HCT116 (cell line): ENCODE measurements around the gene HDHD2. TPM values are rescaled to one million over a fixed set of nuclear protein-coding genes. Genes with fewer than 3 reads are reported as not detected.

Experiments used
- ATAC-seq: fragments of 200-7000 bp; cut with Tn5 transposase; 2 replicates; pipeline ENCODE4 v1.9.1; 2020; ENCODE audit warnings: mild to moderate bottlenecking, moderate library complexity
- BruUV-seq: library from RNA; stranded (reverse); fragments of 400-500 nt; replicated peaks from 2 replicates; lab custom pipeline; 2021; lab: Mats Ljungman, UMichigan
- CTCF ChIA-PET: fragments of 300-600 bp; sonication (Branson Sonifier 250); formaldehyde crosslinking; loops from one replicate; lab custom pipeline; 2021; ENCODE audit warnings: antibody characterized with exemption; lab: Charles Lee
- POLR2A ChIA-PET: fragments of 300-600, 350-600 bp; sonication (Branson Sonifier 250); formaldehyde crosslinking; loops from one replicate; lab custom pipeline; 2021; ENCODE audit warnings: antibody characterized with exemption; lab: Charles Lee
- RAD21 ChIA-PET, 2 experiments: fragments of 300-600 bp; sonication (Branson Sonifier 250); formaldehyde crosslinking; loops; one replicate each; lab custom pipeline; 2023; ENCODE audit warnings: low total read pairs in 2 of 2; ENCODE audit not compliant: uncharacterized antibody in 2 of 2, unreplicated experiment in 2 of 2, low non-redundant PET in 1 of 2; lab: Charles Lee
- DNase-seq: peaks from one replicate; pipeline ENCODE4 v3.0.0-alpha.2; 2010; ENCODE audit warnings: low read depth, low spot score
- H2AFZ ChIP-seq: fragments of 200-600 bp; shearing (Covaris generic), sonication (generic); 2 replicates; pipeline ENCODE4 v1.6.1; 2017; ENCODE audit warnings: low read depth, mixed run types, mixed read lengths, antibody characterized with exemption, low read length; ENCODE audit not compliant: poor library complexity, severe bottlenecking
- H3K27ac ChIP-seq: 2 replicates; pipeline ENCODE4 v1.5.1; 2012; ENCODE audit warnings: low read depth, low read length
- H3K27me3 ChIP-seq: fragments of 200-600 bp; sonication (generic); 2 replicates; pipeline ENCODE4 v1.6.1; 2016; ENCODE audit warnings: mixed run types, low read length, mixed read lengths; ENCODE audit not compliant: insufficient read depth
- H3K36me3 ChIP-seq, 2 experiments: fragments of 200-500 bp in 1 of 2; fragments of 200-600 bp in 1 of 2; sonication (Bioruptor generic) in 1 of 2; sonication (generic) in 1 of 2; 2 replicates each; pipeline versions ENCODE4 v1.5.1 to v1.6.1; 2014 to 2016; ENCODE audit warnings: low read length in 2 of 2, inconsistent platforms in 1 of 2, mixed read lengths in 1 of 2, mixed run types in 1 of 2; ENCODE audit not compliant: insufficient read depth in 2 of 2, control insufficient read depth in 1 of 2
- H3K4me1 ChIP-seq, 2 experiments: fragments of 200-600 bp in 1 of 2; sonication (generic) in 1 of 2; 2 replicates each; pipeline versions ENCODE4 v1.5.1 to v1.6.1; 2012 to 2017; ENCODE audit warnings: low read length in 2 of 2, inconsistent platforms in 1 of 2, mild to moderate bottlenecking in 1 of 2, mixed read lengths in 1 of 2, mixed run types in 1 of 2, moderate library complexity in 1 of 2; ENCODE audit not compliant: insufficient read depth in 2 of 2, control insufficient read depth in 1 of 2
- H3K4me2 ChIP-seq: fragments of 200-600 bp; sonication (generic); 2 replicates; pipeline ENCODE4 v1.6.1; 2017; ENCODE audit warnings: mixed run types, low read length, mixed read lengths
- H3K4me3 ChIP-seq, 2 experiments: fragments of 200-600 bp in 1 of 2; sonication (generic) in 1 of 2; replicated peaks in 1 of 2; 2 replicates each; pipeline ENCODE4 v1.5.1; 2011 to 2016; ENCODE audit warnings: low read length in 2 of 2, control low read depth in 1 of 2, low read depth in 1 of 2, mild to moderate bottlenecking in 1 of 2, mixed read lengths in 1 of 2, mixed run types in 1 of 2
- H3K79me2 ChIP-seq: fragments of 200-600 bp; sonication (generic); 2 replicates; pipeline ENCODE4 v1.6.1; 2017; ENCODE audit warnings: mild to moderate bottlenecking, mixed run types, low read length, moderate library complexity, mixed read lengths; ENCODE audit not compliant: insufficient read depth
- H3K9ac ChIP-seq: fragments of 200-600 bp; sonication (generic); 2 replicates; pipeline ENCODE4 v1.6.1; 2016; ENCODE audit warnings: low read length, mixed read lengths
- H3K9me2 ChIP-seq: fragments of 200-600 bp; sonication (generic), shearing (Covaris generic); 2 replicates; pipeline ENCODE4 v1.6.1; 2017; ENCODE audit warnings: mixed run types, mild to moderate bottlenecking, moderate library complexity; ENCODE audit not compliant: insufficient read depth
- H3K9me3 ChIP-seq, 2 experiments: fragments of 200-500 bp in 1 of 2; fragments of 200-600 bp in 1 of 2; sonication (Bioruptor generic) in 1 of 2; sonication (generic) in 1 of 2; 2 replicates each; pipeline ENCODE4 v1.6.1; 2014 to 2017; ENCODE audit warnings: low read length in 2 of 2, mixed read lengths in 2 of 2, inconsistent platforms in 1 of 2, low read depth in 1 of 2, mild to moderate bottlenecking in 1 of 2, mixed run types in 1 of 2, moderate library complexity in 1 of 2; ENCODE audit not compliant: control insufficient read depth in 1 of 2, insufficient read depth in 1 of 2
- H4K20me1 ChIP-seq: fragments of 200-600 bp; sonication (generic), shearing (Covaris generic); 2 replicates; pipeline ENCODE4 v1.6.1; 2017; ENCODE audit warnings: mixed run types, mild to moderate bottlenecking, moderate library complexity; ENCODE audit not compliant: insufficient read depth
- CBX3 ChIP-seq: IDR thresholded peaks from 2 replicates; pipeline ENCODE4 v1.6.1; 2012; ENCODE audit warnings: low read depth
- CEBPB ChIP-seq: IDR thresholded peaks from 2 replicates; pipeline ENCODE4 v1.6.1; 2012; ENCODE audit warnings: low read depth
- EGR1 ChIP-seq: IDR thresholded peaks from 2 replicates; pipeline ENCODE4 v1.6.1; 2012; ENCODE audit warnings: low read depth
- ELF1 ChIP-seq: IDR thresholded peaks from 2 replicates; pipeline ENCODE4 v1.6.1; 2012; ENCODE audit warnings: low read depth, borderline replicate concordance
- FOSL1 ChIP-seq: IDR thresholded peaks from 2 replicates; pipeline ENCODE4 v1.6.1; 2012; ENCODE audit warnings: low read depth
- POLR2AphosphoS5 ChIP-seq: IDR thresholded peaks from 2 replicates; pipeline ENCODE4 v1.6.1; 2011; ENCODE audit warnings: mild to moderate bottlenecking, low read depth, low read length, moderate library complexity
- RAD21 ChIP-seq: IDR thresholded peaks from 2 replicates; pipeline ENCODE4 v1.6.1; 2012; ENCODE audit warnings: low read depth, mild to moderate bottlenecking
- SIN3A ChIP-seq: IDR thresholded peaks from 2 replicates; pipeline ENCODE4 v1.6.1; 2012; ENCODE audit warnings: low read depth
- SRF ChIP-seq: IDR thresholded peaks from 2 replicates; pipeline ENCODE4 v1.6.1; 2012; ENCODE audit warnings: low read depth
- YY1 ChIP-seq: IDR thresholded peaks from 2 replicates; pipeline ENCODE4 v1.6.1; 2011; ENCODE audit warnings: low read length, low read depth, moderate library complexity, mild to moderate bottlenecking; ENCODE audit not compliant: insufficient replicate concordance; ENCODE audit errors: extremely low read depth
- ZNF274 ChIP-seq: fragments of 200-500 bp; sonication (Bioruptor generic); IDR thresholded peaks from 2 replicates; pipeline ENCODE4 v1.6.1; 2014; ENCODE audit warnings: mild to moderate bottlenecking, low read depth, low read length, inconsistent platforms
- intact Hi-C: fragments of 100-400 bp; cut with micrococcal nuclease; formaldehyde crosslinking; loops from 2 replicates; pipeline ENCODE4 v1.10.0; 2022
- total RNA-seq: library from RNA; stranded (reverse); gene quantifications from one replicate; pipeline ENCODE4 v1.2.1, GENCODE V29; 2021; ENCODE audit not compliant: unreplicated experiment
- TF ChIP-seq, protein P1 (sequence below), 3 experiments: fragments of 200-600 bp in 1 of 3; sonication (generic) in 1 of 3; IDR thresholded peaks in 2 of 3; conservative IDR thresholded peaks in 1 of 3; 2 replicates each; pipeline ENCODE4 v1.5.1; 2012 to 2017; ENCODE audit warnings: low read depth in 2 of 3, low read length in 2 of 3, antibody characterized with exemption in 1 of 3, borderline replicate concordance in 1 of 3, control low read depth in 1 of 3, mild to moderate bottlenecking in 1 of 3, mixed read lengths in 1 of 3, mixed run types in 1 of 3, moderate library complexity in 1 of 3; ENCODE audit not compliant: insufficient read depth in 1 of 3
- TF ChIP-seq, protein P2 (sequence below): IDR thresholded peaks from 2 replicates; pipeline ENCODE4 v1.6.1; 2012
- TF ChIP-seq, protein P3 (sequence below): IDR thresholded peaks from 2 replicates; pipeline ENCODE4 v1.6.1; 2012
- TF ChIP-seq, protein P4 (sequence below): IDR thresholded peaks from 2 replicates; pipeline ENCODE4 v1.6.1; 2011; ENCODE audit warnings: mild to moderate bottlenecking, low read length, moderate library complexity; ENCODE audit not compliant: insufficient replicate concordance; ENCODE audit errors: extremely low read depth

HDHD2 gene
- total RNA-seq, 1 experiment from 2014 or later: 29.1 TPM

DNA sequence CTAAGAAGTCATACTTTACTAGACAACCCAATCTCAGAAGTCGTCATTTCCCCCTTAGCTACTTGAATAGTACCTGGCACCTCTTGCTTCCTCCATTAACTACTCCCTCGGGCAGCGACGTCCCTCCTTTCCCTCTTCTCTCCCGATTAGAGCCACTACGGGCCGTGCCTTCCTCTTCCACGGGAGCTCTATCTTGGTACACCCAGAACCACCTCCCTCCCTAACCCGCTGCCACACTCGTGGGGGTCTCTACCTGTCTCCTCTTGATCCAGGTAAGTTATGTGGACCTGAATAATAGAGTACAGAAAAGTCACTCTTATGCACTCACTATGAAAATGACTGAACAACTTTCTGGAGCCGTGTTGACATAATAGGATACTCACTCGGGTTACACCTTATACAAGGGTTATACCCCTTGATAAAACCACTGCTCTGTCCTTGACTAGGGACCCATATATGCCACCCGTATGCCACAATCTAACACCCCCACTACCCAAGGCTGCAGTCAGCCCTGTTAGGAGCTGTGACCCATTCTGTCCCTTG is 595 bp upstream of the HDHD2 start (continued):
- TF ChIP-seq, protein P1, sequence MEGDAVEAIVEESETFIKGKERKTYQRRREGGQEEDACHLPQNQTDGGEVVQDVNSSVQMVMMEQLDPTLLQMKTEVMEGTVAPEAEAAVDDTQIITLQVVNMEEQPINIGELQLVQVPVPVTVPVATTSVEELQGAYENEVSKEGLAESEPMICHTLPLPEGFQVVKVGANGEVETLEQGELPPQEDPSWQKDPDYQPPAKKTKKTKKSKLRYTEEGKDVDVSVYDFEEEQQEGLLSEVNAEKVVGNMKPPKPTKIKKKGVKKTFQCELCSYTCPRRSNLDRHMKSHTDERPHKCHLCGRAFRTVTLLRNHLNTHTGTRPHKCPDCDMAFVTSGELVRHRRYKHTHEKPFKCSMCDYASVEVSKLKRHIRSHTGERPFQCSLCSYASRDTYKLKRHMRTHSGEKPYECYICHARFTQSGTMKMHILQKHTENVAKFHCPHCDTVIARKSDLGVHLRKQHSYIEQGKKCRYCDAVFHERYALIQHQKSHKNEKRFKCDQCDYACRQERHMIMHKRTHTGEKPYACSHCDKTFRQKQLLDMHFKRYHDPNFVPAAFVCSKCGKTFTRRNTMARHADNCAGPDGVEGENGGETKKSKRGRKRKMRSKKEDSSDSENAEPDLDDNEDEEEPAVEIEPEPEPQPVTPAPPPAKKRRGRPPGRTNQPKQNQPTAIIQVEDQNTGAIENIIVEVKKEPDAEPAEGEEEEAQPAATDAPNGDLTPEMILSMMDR (IDR thresholded peaks at IDR 0.05 in 2 of 3, conservative IDR thresholded peaks at IDR 0.05 in 1 of 3; ENCODE audit: borderline replicate concordance in 1 of 3, insufficient read depth in 1 of 3, low read depth in 2 of 3, low read length in 2 of 3): no peak
- TF ChIP-seq CBX3: no peak
- TF ChIP-seq SIN3A: no peak
- TF ChIP-seq, protein P2, sequence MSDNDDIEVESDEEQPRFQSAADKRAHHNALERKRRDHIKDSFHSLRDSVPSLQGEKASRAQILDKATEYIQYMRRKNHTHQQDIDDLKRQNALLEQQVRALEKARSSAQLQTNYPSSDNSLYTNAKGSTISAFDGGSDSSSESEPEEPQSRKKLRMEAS: no peak
- TF ChIP-seq, protein P3, sequence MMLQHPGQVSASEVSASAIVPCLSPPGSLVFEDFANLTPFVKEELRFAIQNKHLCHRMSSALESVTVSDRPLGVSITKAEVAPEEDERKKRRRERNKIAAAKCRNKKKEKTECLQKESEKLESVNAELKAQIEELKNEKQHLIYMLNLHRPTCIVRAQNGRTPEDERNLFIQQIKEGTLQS: no peak
- TF ChIP-seq CEBPB: no peak

DNA sequence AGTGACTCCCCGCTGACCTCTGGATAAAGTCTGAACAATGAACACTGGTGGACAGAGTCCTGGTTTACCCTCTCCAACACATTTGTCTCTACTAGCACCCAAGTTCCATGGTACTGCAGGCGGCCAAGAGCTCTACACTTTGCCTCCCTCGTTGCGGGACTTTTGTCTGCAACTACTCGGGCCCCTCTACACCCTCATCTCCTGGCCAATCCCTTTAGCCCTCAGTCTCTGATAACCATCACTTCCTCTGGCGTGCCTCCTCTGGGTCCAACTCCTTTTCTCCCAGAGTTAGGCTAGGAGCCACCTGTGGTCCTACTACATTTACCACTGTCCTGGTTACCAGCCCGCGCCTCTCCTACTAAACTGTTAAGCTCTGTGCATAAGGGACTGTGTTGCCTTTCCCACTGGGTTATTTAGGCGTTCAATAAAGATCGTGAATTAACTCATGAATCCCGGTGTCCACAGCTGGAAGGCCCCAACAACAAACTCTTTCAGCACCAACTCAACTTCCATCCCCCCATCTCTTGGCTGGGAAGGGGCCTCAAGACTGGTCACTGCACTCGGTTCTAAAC is 757 bp downstream of the HDHD2 start:
- no peaks in the 10 kb centered on the region for H4K20me1 ChIP-seq
- peaks cover 3 to 7% of the 10 kb centered on the region in 2 experiments; a peak in 1 of 4 replicates for H3K36me3 ChIP-seq
- no peak overlapping the region for H2AFZ ChIP-seq
- peak overlapping the region; percentile 81 for H3K9ac ChIP-seq
- H3K4me2 ChIP-seq: peak overlapping the region; percentile 97
- peaks cover 8 to 16% of the 10 kb centered on the region in 2 experiments; a peak in 2 of 4 replicates for H3K4me1 ChIP-seq
- H3K27ac ChIP-seq: peak overlapping the region; percentile 69
- no TSS peak for BruUV-seq
- ChIA-PET CTCF (interaction anchor here (1.3 kb wide), 1 partner anchor 13 kb away, joined by 3 read pairs; no protein-coding TSS in a partner anchor), RAD21 (no interaction called here), POLR2A (no interaction called here)
- H3K9me2 ChIP-seq: no peaks in the 10 kb centered on the region
- intact Hi-C loops: loop anchor here (10.0 kb wide), 1 partner anchor 855 kb away; no protein-coding TSS in a partner anchor
- ATAC-seq: no peak
- H3K79me2 ChIP-seq: peaks cover 51% of the 10 kb centered on the region
- no peaks in the 10 kb centered on the region for H3K27me3 ChIP-seq
- DNase-seq: no peak
- H3K4me3 ChIP-seq: peak overlapping the region; percentile 81 to 90
- H3K9me3 ChIP-seq: no peaks in the 10 kb centered on the region
- TF ChIP-seq ELF1 (no peak), SRF (no peak), YY1 (no peak), RAD21 (no peak), POLR2AphosphoS5 (no peak), SIN3A (no peak), FOSL1 (no peak), ZNF274 (no peak), EGR1 (no peak)
- TF ChIP-seq, protein P2: no peak
- TF ChIP-seq, protein P3: no peak
- TF ChIP-seq, protein P1 (IDR thresholded peaks at IDR 0.05 in 2 of 3, conservative IDR thresholded peaks at IDR 0.05 in 1 of 3; ENCODE audit: borderline replicate concordance in 1 of 3, insufficient read depth in 1 of 3, low read depth in 2 of 3, low read length in 2 of 3): no peak
- TF ChIP-seq, protein P4, sequence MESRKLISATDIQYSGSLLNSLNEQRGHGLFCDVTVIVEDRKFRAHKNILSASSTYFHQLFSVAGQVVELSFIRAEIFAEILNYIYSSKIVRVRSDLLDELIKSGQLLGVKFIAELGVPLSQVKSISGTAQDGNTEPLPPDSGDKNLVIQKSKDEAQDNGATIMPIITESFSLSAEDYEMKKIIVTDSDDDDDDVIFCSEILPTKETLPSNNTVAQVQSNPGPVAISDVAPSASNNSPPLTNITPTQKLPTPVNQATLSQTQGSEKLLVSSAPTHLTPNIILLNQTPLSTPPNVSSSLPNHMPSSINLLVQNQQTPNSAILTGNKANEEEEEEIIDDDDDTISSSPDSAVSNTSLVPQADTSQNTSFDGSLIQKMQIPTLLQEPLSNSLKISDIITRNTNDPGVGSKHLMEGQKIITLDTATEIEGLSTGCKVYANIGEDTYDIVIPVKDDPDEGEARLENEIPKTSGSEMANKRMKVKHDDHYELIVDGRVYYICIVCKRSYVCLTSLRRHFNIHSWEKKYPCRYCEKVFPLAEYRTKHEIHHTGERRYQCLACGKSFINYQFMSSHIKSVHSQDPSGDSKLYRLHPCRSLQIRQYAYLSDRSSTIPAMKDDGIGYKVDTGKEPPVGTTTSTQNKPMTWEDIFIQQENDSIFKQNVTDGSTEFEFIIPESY: no peak
